ENCODE data around the gene POGLUT2.
"Not testable (repeated sequence)": the region's sequence is repeated elsewhere in the genome, so short reads cannot be mapped to it uniquely, and the experiment has no call there.

The POGLUT2 gene

DNA sequence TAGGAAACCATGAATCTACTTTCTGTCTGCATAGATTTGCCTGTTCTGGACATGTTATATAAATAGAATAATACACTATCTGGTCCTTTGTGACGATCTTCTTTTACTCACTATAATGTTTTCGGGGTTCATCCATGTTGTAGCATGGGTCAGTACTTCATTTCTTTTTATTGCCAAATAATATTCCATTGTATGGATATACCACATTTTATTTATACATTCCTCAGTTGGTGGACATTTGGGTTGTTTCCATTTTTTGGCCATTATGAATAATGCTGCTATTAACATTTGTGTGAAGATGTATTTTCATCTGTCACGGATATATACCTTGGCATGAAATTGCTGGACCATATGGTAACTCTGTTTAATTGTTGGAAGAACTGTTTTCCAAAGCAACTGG is 6.9 kb upstream of the POGLUT2 start:
- no peak for DNase-seq

DNA sequence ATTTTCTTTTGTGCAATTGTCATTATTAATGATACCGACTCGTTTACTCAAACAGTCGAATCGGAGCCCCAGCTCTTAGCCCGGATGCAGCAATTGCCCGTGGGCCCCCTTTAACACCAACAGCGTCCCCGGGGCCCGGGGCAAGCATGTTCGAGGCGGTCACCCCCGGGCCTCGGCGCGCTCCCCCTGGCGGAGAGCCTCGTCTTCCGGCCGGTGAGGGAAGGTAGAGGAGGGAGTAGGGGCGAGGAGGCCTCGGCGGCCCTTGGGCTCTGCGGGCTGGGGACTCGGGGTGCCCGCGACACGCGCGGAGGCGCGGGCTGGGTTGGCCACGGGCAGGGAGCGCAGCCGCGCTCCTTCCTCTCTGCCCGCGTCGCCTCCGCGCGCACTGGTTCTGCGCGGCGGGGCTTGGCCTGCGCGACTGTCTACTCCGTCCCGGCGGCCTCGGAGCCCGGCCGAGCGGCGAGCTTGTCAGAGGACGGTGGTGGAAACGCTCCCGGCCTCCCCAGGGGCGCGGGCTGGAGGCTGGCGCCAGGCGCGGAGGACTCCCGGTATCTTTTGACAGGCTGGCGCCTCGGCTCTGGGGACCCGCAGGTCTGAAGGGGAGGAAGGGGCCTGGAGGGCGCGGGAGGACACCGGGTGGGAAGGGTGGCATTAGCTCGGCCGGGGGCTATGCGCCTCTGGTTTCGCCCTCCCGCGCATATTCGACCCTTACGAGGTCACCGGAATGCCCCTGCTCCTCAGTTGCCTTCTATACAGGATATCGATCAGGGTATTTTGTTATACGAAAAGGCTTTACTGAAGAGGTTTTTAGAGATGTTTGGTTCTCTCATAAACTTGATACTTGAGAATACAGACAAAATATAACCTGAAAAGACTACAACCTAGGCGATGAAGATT is 1.6 kb upstream of the POGLUT2 start:
- peak; percentile 66 to 88 (median 79) for DNase-seq

DNA sequence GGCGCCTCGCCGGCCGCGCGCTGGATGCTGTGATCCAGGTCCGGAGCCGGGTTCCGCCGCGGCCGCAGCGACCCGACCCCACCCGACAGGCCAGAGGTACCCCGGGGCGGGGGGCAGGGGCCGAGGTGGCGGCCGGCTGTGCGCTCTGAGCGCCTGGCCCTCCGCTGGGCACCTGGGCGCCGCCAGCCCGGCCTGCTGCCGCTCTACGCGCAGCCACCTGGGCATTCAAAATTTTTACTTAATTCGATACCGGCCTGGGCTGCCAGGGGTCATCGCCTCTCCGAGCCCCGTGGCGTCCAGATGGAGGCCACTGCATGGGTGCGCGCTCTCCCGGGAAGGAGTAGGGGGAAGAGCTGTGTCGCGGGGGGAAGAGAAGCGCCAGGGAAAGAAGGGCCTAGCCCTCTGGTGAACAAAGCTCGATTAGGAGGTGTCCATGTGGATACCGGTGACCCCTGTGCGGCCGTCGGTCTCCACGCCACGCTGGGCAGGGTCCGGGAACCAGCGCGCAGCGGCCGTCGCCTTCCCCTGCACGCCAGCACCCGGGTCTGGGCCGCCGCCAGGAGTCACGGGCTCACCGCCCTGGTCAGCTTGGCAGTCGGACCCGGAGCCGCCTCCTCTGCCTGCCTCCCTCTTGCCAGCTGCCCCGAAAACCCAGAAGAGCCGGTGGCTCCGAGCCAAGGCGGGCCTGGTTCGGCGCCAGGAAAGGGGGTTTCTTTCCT is 809 bp upstream of the POGLUT2 start:
- DNase-seq: peak in 1 of 5 experiments; percentile 21

DNA sequence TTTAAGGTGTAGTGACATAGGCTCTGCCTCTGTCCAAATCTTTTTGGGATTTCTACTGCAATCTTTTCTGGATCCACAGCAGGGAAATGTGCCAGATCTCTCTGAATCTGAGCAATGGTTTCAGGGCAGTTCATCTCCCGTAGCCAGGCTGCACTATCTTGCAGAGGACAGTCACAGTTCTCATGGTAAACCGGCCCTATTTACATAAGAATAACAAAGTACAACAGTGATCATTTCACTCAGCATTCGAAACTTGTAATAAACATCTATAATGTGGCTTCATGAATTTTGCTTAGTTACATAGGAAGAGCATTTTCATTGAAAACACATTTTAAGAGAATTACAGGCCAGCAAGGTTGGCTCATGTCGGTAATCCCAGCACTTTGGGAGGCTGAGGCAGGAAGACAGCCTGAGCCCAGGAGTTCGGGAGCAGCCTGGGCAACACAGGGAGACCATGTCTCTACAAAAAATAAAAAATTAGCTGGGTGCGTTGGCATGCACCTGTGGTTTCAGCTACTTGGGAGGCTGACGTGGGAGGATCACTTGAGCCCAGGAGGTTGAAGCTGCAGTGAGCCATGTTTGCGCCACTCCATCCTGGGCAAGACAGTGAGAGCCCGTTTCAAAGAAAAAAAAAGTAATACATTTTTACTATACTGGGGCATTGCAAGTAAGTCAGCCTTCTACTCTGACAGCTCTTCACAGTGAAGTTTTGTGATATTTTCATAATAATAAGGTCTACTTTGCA is 5.0 kb downstream of the POGLUT2 start:
- no peak for DNase-seq

DNA sequence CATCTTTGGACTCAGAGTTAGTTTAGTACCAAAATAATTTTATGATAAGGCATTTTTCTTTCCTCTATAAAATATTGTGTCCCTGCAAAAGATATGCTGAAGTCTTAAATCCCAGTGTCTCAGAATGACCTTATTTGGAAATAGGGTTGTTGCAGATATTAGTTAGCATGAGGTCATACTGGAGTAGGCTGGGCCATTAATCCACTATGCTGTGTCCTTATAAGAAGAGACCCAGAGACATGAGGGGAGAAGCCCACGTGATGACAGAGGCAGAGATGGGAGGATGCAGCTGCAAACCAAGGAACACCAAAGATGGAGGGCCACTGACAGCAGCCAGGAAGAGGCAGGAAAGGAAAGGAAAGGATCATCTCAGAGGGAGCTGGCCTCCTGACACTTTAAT is 6.4 kb downstream of the POGLUT2 start:
- DNase-seq: no peak

DNA sequence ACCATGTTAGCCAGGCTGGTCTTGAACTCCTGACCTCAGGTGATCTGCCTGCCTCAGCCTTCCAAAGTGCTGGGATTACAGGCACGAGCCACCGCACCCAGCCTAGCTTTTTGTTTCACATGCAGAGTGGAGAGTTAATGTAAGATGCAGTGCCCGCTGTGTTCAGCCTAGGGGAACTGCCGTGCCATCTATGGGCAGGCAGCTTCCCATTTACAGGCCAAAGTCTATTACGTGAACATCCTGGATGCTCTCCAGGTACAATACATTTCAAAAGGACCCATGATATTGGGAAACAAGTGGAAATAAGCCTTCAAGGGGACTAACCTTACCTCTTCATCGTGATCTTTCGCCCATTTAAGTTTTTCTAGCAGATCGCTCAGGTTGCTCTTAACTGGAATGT is 10.1 kb downstream of the POGLUT2 start:
- DNase-seq: no peak

DNA sequence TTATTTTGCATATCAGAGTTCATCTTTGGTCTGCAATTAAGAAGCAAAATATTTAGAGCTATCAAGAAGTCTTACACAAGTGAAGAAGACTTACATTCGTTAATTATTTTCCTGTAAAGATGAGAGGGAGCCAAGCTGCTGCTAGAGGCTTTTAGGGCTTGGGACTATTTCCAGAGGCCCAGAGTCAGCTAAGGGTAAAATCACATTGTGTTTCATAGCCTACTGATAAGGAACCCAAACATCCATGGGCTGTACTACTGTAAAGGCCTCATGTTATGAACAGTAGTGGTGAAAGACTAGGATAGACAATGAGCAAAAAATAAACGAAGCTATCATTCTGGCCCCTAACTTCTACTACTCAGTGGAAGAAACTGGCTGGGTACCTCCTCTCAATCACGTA is 14.3 kb downstream of the POGLUT2 start:
- no peak for DNase-seq

DNA sequence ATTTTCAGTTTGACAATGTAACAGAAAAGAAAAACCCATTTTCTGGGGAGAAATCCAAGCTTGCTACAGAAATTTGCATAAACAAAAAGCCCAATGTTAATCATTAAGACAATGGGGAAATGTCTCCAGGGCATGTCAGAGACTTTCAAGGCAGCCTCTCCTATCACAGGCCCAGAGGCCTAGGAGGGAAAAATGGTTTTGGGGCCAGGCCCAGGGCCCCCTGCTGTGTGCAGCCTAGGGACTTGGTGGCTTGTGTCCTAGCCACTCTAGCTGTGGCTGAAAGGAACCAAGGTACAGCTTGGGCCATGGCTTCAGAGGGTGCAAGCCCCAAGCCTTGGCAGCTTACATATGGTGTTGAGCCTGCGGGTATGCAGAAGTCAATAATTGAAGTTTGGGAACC is 17.2 kb downstream of the POGLUT2 start:
- no peak for DNase-seq

DNA sequence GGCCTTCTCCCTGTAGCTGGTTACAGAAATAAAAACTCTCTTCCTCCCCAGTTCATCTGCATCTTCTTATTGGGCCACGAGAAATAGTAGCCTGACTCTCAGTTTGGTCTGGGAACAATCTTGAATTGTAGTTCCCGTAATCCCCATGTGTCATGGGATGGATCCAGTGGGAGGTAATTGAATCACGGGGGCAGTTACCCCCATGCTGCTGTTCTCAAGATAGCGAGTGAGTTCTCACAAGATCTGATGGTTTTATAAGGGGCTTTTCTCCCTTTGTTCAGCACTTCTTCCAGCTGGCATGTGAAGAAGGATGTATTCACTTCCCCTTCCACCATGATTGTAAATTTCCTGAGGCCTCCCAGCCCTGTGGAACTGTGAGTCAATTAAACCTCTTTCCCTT is 18.1 kb downstream of the POGLUT2 start:
- DNase-seq: not testable (repeated sequence)

DNA sequence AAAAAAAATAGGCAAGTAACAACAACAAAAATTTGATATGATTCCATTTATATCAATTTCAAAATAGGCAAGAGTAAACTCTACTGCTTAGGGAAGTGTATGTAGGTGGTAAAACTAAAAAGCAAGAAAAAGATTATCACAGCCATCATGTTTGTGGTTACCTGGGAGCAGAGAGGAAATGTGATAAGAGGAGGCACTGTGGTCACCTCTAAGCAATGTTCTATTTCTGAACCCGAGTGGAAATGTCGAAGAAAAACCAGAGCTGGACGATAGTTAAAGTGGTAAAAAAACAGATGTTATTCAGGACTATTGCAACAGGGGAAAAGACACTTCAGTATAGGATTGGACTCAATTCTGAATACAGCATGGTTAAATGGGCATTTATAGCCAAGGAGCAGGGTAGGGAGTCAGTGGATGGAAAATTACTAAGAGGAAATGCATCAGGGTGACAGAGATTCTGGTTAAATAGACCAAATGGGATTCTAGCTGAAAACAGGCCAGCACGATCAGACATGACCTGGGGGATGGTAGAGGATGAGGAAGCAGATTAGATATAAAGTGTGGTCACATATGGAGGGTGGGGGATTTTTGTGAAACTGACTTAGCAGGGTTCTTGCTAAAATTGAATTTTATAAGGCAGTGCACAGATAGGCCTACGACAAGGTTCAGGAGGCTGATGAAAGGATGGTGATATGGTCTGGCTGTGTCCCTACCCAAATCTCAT is 19.2 kb downstream of the POGLUT2 start:
- peak in 2 of 5 experiments; percentile 62 to 96 for DNase-seq

DNA sequence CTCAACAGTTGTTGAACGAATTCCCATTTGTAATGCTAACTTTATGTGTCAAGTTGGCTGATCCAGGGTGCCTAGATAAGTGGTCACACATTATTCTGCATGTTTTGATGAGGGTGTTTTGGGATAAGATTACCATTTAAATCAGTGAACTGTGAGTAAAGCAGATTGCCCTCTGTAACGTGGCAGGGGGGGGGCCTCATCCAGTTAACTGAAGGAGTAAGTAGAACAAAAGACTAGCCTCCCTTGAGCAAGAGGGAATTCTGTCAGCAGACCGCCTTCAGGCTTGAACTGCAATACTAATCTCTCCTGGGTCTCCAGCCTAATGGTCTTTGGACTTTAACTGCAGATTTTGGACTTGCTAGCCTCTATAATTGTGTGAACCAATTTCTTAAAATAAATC is 21.0 kb downstream of the POGLUT2 start:
- DNase-seq: no peak

DNA sequence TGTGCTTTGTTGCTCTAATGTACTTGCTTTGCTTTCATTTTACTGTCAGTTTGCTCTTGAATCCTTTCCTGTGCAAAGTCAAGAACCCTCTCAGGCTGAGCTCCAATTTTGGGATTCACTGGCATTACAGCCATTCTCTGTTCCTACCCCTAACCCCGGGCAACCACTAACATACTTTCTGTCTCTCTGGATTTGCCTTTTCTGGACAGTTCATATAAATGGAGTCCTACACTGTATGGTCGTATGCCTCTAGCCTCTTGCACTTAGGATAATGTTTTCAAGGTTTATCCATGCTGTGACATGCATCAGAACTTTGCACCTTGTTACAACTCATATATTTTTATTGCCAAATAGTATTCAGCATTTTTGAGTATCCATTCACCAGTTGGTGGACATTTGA is 22.5 kb downstream of the POGLUT2 start:
- DNase-seq: no peak

DNA sequence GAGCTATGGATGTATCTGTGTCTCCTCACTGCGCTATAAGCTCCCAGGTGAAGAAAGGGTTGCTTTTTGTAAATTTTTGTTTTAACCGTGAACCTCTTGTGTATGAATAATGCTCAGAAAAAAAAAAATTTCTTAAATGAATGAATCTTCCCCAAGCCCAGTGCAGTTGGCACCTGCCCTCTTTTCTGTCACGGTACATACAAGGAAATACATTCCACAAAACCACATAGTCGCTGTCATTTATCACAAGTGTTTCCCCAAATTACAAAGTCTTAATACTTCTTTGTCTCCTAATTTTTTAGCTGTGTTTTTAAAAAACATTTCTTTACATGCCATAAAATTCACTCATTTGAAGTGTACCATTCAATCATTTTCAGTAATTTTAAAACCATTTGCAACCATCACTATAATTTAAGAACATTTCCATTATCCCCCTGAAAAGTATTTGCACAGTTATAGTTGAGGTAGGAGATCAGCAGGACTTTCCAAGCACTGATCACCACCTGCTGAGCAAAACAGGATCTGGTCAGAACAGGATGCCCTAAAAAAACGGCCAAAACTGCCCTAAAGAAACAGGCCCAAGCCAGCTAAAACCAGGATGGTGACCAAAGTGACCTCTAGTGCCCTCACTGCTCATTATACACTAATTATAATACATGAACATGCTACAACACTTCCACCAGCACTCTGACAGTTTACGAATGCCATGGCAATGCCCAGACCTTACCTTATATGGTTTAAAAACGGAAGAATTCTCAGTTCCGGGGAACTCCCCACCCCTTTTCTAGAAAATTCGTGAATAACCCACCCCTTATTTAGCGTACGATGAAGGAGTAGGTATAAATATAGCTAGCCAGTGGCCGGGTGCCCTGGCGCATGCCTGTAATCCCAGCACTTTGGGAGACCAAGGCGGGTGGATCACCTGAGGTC is 23.9 kb downstream of the POGLUT2 start:
- no peak for DNase-seq

DNA sequence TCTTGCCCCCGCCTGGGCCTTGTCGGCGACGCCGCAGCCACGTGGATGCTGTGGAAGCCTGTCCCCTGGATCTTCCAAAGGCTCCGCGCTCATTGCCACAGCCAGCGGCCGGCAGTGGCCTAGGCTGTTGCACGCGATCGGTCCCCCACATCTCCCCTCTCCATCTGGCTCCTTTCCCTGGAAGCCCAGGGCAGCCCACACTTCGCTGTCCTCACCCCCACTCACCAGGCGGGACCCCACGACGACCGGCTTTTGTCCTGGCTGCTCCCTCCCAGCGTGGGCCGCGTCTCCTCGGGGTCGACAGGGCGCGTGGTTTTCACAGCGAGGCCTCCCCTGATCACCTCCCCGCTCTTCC is 24.6 kb downstream of the POGLUT2 start:
- DNase-seq: no peak

DNA sequence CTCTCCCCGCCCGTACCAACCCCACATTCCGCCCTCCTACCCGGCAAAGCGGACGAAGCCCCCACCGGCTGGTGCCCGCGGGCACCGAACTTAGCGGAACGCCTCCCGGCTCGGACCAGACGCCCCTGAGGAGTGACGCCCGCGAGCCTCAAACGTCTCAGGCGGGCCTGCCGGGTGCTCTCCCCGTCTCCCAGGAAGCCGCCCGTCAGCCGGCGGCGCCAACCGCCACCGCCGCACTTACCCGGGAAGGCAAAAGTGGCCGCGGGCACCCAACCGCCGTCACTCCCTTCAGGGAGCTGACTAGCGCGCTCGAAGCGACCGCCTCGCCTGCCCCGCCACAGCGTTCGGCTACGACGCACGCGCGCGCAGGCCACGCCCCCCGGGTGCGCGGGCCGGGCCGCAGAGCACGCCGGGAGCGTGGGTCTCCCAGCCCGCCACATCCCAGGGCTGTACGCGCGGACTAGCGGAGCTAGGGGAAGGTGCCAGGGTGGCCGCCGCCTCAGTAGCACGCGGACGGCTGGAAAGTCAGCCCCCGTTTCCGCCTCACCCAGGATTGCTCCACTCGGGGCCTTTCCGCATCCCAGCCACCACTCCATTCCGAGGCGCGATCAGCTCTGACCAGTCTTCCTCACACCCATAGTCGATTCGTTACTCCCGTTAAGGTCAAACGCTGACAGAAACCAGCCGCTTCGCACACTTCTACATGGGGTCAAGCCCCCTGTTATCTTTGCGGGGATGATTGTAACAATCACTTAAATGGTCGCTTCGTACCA is 25.1 kb downstream of the POGLUT2 start, which contains the start of gene TEX30:
TSS of gene TEX30 (minus strand) at position 346 of the 773 bp plus-strand sequence. CDS start 3,760 bp downstream, outside the sequence.
- DNase-seq: peak; percentile 73 to 95 (median 80)

DNA sequence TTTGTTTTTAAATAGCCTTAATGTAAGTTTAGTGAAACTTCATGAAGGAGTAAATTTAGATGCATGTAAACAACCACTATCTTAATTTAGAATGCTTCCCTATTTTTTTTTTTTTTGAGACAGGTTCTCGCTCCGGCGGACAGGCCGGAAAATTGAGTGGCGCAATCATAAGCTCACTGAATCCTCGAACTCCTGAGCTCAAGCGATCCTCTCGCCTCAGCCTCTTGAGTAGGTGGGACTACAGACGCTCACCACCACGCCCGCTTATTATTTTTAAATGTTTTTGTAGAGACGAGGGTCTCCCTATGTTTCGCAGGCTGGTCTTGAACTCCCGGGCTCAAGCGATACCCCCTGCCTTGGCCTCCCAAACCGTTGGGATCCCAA is 26.7 kb downstream of the POGLUT2 start:
- DNase-seq: no peak

DNA sequence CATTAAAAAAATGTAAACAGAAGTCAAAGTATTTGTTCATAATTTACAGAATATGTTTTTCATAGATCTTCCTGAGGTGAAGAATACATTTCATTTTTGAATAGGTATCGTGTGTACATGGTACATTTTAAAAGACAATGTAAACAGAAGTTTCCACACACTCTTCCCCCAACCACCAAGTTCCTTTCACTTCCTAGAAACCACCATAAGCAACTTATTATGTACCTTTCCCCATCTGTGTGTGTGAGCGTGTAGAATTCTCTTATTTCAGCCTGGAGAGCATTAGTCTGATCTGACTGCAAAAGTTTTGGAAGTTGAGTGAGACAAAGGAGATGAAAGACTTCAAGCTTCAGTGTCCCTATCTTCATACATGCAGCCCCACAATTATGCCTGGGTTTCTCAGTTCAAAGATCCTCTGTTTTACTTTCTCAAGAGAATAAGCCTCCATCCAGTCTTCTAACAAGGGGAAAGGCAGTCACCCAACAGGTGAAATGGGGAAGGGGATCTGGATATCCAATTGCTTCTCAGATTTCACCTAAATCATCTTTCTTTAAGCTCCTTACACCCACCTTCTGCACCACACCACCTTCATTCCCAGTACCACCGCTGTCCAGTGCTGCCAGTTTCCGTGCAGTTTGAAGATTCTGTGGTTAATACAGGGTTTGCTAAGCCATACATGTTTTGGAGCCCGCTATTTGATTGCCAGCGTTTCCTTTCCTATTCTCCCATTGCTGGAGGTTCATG is 27.3 kb downstream of the POGLUT2 start:
- no peak for DNase-seq

DNA sequence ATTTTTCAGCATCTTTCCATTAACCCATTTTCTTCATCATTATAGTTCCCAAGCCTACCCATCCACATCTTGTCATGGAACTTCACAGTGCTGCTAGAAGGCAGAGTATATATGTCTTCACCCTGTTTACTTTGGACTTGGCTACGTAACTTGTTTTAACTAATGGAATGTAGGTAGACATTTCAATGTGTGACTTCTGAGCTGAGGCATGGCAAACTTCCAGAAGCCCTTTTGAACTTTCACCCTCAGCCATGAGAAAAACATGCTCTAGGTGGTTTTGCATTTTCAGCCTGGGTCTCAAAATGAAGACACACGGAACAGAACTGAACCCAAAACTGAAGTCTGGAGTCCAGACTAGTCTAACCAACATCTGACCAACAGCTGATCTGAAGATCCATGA is 28.3 kb downstream of the POGLUT2 start:
- DNase-seq: no peak

DNA sequence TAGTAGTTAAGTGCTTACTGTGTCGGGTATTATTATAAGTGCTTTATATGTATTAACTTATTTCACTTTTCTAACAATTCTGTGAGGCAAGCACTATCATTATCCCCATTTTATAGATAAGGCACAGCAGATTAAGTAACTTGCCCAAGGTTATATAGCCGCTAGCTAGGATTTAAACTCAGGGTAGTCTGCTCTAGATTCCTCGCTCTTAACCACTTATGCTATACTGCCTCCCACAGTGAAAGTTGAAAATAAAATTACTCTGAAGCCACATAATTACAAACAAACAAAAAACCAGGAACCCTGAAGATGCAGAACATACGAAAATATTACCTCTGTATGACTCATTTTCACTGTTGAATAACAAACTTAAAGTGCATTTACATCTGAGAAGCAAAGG is 29.1 kb downstream of the POGLUT2 start:
- peak in 1 of 5 experiments; percentile 39 for DNase-seq

DNA sequence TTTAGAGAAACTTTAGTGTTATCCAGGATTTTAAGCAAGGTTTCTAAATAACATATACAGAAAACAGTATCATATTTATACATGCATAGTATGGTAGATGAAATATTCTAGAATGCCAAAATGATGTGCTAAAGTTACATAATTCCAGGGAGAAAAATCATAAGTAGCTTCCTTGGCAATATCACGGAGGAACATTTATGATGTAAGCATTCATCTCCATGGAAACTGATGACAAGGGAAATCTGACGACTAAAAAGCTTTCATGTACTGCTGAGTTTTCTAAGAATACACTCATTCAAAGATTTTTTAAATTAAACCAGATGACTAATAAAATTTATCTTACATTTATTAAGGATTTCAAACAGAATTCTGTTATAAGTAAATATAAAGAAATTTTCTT is 29.9 kb downstream of the POGLUT2 start:
- DNase-seq: no peak
